NT2/D1 (cell line): ENCODE results near the gene PLA2G2C.

ENCODE experiments used
- SUZ12 ChIP-seq: IDR thresholded peaks from 2 replicates; pipeline ENCODE4 v1.6.1; 2011; ENCODE audit not compliant: insufficient read length, insufficient read depth; ENCODE audit errors: extremely low read depth
- ZNF274 ChIP-seq: IDR thresholded peaks from 2 replicates; pipeline ENCODE4 v1.6.1; 2011; ENCODE audit warnings: mild to moderate bottlenecking, low read depth, low read length

- no peak for TF ChIP-seq SUZ12
- no peak for TF ChIP-seq ZNF274
Observed at GRCh38 chr1:20139776-20140612, 46.3 kb downstream of the PLA2G2C start.
